Breast epithelium (tissue), 3 donors: ENCODE measurements around the gene PROSER3.

Experiments used
- CTCF ChIP-seq, 3 donors: fragments of 450-650 bp; IDR thresholded peaks; one replicate each; pipeline ENCODE4 v1.5.1; 2016 to 2017; ENCODE audit warnings: antibody characterized with exemption in 3 of 3, mild to moderate bottlenecking in 3 of 3, moderate library complexity in 3 of 3
- POLR2A ChIP-seq: fragments of 450-650 bp; IDR thresholded peaks from one replicate; pipeline ENCODE4 v1.6.1; 2016; ENCODE audit warnings: antibody characterized with exemption, mild to moderate bottlenecking, moderate library complexity
- POLR2AphosphoS5 ChIP-seq, 3 donors: sonication (generic); formaldehyde crosslinking; IDR thresholded peaks; one replicate each; pipeline ENCODE4 v1.6.1; 2017; ENCODE audit warnings: antibody characterized with exemption in 3 of 3

- TF ChIP-seq CTCF (IDR thresholded peaks at IDR 0.05) (no peak), POLR2A (no peak), POLR2AphosphoS5 (IDR thresholded peaks at IDR 0.05) (no peak)
Observed at GRCh38 chr19:35732540-35733179, 25.3 kb upstream of the PROSER3 start.
